ENCODE measurements around the gene AOPEP. TPM values are rescaled to one million over a fixed set of nuclear protein-coding genes. Genes with fewer than 3 reads are reported as not detected.

AOPEP gene
- total RNA-seq, 1 experiment from 2014 or later = 32.4 TPM

- H3K9me3 Mint-ChIP-seq (ENCODE audit: unreplicated experiment) = no peaks in the 10 kb centered on the region
- peaks cover 25% of the 10 kb centered on the region for H3K36me3 Mint-ChIP-seq (ENCODE audit: insufficient read depth, unreplicated experiment)
- TF ChIP-seq, protein P1, sequence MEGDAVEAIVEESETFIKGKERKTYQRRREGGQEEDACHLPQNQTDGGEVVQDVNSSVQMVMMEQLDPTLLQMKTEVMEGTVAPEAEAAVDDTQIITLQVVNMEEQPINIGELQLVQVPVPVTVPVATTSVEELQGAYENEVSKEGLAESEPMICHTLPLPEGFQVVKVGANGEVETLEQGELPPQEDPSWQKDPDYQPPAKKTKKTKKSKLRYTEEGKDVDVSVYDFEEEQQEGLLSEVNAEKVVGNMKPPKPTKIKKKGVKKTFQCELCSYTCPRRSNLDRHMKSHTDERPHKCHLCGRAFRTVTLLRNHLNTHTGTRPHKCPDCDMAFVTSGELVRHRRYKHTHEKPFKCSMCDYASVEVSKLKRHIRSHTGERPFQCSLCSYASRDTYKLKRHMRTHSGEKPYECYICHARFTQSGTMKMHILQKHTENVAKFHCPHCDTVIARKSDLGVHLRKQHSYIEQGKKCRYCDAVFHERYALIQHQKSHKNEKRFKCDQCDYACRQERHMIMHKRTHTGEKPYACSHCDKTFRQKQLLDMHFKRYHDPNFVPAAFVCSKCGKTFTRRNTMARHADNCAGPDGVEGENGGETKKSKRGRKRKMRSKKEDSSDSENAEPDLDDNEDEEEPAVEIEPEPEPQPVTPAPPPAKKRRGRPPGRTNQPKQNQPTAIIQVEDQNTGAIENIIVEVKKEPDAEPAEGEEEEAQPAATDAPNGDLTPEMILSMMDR (IDR thresholded peaks at IDR 0.05; ENCODE audit: unreplicated experiment) = no peak
- no TSS peak for BruUV-seq (replicated peaks)
- CTCF ChIA-PET = interaction anchor here (0.7 to 1.3 kb wide), 2 partner anchors 38 to 81 kb away, joined by 3 to 4 read pairs; no protein-coding TSS in a partner anchor
- no peak overlapping the region for H3K4me3 Mint-ChIP-seq (ENCODE audit: unreplicated experiment)
- no peak overlapping the region for H3K27ac Mint-ChIP-seq (ENCODE audit: low read depth, unreplicated experiment)
- no peaks in the 10 kb centered on the region for H3K27me3 Mint-ChIP-seq (ENCODE audit: insufficient read depth, unreplicated experiment)
- H3K4me1 Mint-ChIP-seq (ENCODE audit: insufficient read depth, unreplicated experiment) = peaks cover 16% of the 10 kb centered on the region
- intact Hi-C loops (cut with micrococcal nuclease) = no loop called here
- no peak for DNase-seq (ENCODE audit: unreplicated experiment)
- POLR2A ChIA-PET = interaction anchor here (1.0 to 5.7 kb wide), 5 partner anchors 8 to 263 kb away, joined by 3 to 49 read pairs (median 29); no protein-coding TSS in a partner anchor
Observed at GRCh38 chr9:95045751-95046150, 319.3 kb downstream of the AOPEP start.

DNA sequence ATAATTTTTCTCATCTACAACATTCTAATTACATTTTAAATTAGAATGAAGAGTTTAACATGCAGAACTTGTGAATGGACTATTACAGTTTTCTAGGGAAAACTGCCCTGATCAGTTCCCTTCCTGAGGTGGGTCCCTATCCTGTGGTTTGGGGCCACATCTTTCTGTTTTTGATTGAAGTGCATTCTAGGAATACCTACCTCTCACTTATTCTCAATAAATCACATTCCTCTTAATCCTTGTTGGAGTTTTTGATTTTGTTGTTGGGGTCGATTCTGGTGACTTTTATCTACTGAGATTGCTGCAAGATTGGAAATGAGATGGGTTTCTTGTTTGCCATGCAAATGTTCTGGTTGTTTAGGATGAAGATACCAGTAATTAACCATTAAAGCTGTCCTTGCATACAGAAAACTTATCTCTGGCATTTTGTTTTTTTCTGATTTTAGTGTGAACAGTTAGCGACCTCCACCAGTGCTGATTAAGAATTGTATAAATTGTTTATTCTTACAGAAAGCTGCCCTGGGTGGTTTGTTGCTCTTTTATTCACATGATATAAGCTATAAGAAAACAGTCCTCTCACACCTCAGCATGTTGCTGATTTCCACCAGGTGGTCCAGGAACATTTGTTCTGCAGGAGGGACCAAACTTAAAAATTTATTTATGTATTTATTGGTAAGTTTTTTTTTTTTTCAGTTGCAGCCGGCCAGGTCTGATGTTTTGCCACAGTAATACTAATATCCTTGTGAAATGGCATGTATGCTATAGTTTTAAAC, 321.1 kb downstream of the AOPEP start:
- CTCF ChIA-PET = interaction anchor here (0.6 to 1.6 kb wide), 6 partner anchors 8 to 266 kb away, joined by 3 to 7 read pairs (median 4); no protein-coding TSS in a partner anchor
- TF ChIP-seq, protein P1 (IDR thresholded peaks at IDR 0.05; ENCODE audit: unreplicated experiment) = no peak

DNA sequence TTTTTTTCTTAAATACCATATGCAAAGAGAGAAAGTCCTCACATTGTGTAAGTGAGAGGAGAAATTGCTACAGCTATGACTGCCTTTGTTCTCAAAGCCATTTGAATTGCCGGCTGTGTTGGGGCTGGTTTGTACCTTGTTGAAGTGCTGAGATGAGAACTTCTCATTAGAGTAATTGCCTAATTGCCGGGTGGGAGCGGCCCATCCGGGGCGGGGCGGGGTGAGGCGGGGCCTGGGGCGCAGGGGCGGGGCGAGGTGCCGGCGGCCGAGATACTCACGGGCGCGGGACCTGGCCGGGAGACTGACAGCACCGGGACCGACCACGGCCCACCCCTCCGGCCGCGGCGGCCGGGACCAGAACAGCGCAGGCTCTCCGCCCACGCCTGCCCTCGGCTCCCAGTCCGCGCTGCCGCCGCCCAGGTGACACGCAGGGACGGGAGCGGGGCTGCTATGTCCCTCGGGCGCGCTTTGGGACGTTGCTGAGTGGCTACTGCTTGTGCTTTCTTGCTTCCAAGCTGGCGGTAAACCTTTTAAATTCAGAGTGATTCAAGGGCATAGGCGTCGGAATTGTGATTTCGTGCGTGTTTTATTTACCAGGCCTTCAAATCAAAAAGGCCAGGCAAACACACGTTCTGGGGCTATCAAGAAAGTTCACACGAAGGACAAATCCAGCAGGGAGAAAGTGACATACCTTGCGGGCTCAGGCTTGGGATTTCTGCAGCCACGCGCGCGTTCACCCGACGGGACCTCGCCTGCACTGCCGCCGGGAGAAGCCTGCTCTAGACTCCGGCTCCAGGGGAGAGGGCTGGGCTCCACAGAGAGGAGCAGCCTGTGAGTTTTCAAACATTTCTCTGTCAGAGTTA, 322.0 kb downstream of the AOPEP start:
- BruUV-seq (replicated peaks) = no TSS peak
- ChIA-PET POLR2A (interaction anchor here (0.5 to 5.7 kb wide), 23 partner anchors 10 to 1259 kb away, joined by 3 to 49 read pairs (median 4); no protein-coding TSS in a partner anchor), CTCF (interaction anchor here (0.6 to 2.1 kb wide), 7 partner anchors 9 to 513 kb away, joined by 3 to 7 read pairs (median 5); no protein-coding TSS in a partner anchor)
- Mint-ChIP-seq H3K4me1 (ENCODE audit: insufficient read depth, unreplicated experiment) (peaks cover 16% of the 10 kb centered on the region), H3K4me3 (ENCODE audit: unreplicated experiment) (peak overlapping the region; percentile 78), H3K9me3 (ENCODE audit: unreplicated experiment) (no peaks in the 10 kb centered on the region), H3K36me3 (ENCODE audit: insufficient read depth, unreplicated experiment) (peaks cover 29% of the 10 kb centered on the region), H3K27ac (ENCODE audit: low read depth, unreplicated experiment) (peak overlapping the region; percentile 76), H3K27me3 (ENCODE audit: insufficient read depth, unreplicated experiment) (no peaks in the 10 kb centered on the region)
- peak; percentile 85 for DNase-seq (ENCODE audit: unreplicated experiment)
- TF ChIP-seq, protein P1 (IDR thresholded peaks at IDR 0.05; ENCODE audit: unreplicated experiment) = no peak
- intact Hi-C loops (cut with micrococcal nuclease) = loop anchor here (1.0 kb wide), 1 partner anchor 41 kb away; no protein-coding TSS in a partner anchor

More for the DNA sequence above, 321.1 kb downstream of the AOPEP start:
- no peaks in the 10 kb centered on the region for H3K27me3 Mint-ChIP-seq (ENCODE audit: insufficient read depth, unreplicated experiment)
- BruUV-seq (replicated peaks) = no TSS peak
- H3K4me1 Mint-ChIP-seq (ENCODE audit: insufficient read depth, unreplicated experiment) = peaks cover 16% of the 10 kb centered on the region
- H3K9me3 Mint-ChIP-seq (ENCODE audit: unreplicated experiment) = no peaks in the 10 kb centered on the region
- H3K4me3 Mint-ChIP-seq (ENCODE audit: unreplicated experiment) = peak overlapping the region; percentile 78
- H3K27ac Mint-ChIP-seq (ENCODE audit: low read depth, unreplicated experiment) = no peak overlapping the region
- DNase-seq (ENCODE audit: unreplicated experiment) = no peak
- POLR2A ChIA-PET = interaction anchor here (0.6 to 5.7 kb wide), 17 partner anchors 9 to 369 kb away, joined by 3 to 49 read pairs (median 5); no protein-coding TSS in a partner anchor
- H3K36me3 Mint-ChIP-seq (ENCODE audit: insufficient read depth, unreplicated experiment) = peaks cover 27% of the 10 kb centered on the region
- intact Hi-C loops (cut with micrococcal nuclease) = no loop called here

All from MCF 10A (cell line).